ENCODE measurements around the gene SNAI3. TPM values are rescaled to one million over a fixed set of nuclear protein-coding genes. Genes with fewer than 3 reads are reported as not detected.

The SNAI3 gene
- total and polyA plus RNA-seq, 9 of the 15 experiments (the other 6 are each of a cell fraction or from before 2014, with no cell fraction given): 0.04 to 4.1 (median 0.80) TPM; not detected in 1

DNA sequence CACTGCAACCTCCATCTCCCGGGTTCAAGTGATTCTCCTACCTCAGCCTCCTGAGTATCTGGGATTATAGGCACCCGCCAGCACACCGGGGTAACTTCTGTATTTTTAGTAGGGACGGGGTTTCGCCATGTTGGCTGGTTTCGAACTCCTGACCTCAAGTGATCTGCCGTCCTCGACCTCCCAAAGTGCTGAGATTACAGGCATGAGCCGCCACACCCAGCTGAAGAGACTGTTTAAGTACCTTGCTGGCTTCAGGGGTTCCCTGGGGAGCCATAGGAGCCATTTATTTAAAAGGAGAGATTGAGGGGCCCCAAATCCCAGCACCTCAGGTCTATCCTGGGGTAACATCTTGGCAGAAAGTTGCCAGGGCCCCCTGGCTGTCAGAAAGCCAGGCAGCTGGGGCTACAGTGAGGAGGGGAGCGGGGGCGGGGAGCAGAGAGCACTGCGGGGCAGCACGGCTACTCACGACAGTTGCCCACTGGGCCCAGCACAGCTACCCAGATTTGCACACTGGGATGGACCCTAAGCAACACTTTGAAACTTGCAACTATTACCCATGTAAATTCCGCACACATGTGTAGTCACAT lies 1.6 kb downstream of the SNAI3 start:
- WGBS (ENCODE audit: insufficient coverage, low coverage, missing lambda C conversion rate): 71% methylated on average over 15 of the region's 15 CpGs
- peaks cover 36 to 67% of the 10 kb centered on the region in 2 experiments for H3K4me1 ChIP-seq (replicated peaks in 1 of 2; ENCODE audit: control insufficient read depth in 2 of 2, insufficient read depth in 2 of 2, low read length in 2 of 2)
- no peak overlapping the region for H3K4me2 ChIP-seq (ENCODE audit: insufficient read depth, low read length)

DNA sequence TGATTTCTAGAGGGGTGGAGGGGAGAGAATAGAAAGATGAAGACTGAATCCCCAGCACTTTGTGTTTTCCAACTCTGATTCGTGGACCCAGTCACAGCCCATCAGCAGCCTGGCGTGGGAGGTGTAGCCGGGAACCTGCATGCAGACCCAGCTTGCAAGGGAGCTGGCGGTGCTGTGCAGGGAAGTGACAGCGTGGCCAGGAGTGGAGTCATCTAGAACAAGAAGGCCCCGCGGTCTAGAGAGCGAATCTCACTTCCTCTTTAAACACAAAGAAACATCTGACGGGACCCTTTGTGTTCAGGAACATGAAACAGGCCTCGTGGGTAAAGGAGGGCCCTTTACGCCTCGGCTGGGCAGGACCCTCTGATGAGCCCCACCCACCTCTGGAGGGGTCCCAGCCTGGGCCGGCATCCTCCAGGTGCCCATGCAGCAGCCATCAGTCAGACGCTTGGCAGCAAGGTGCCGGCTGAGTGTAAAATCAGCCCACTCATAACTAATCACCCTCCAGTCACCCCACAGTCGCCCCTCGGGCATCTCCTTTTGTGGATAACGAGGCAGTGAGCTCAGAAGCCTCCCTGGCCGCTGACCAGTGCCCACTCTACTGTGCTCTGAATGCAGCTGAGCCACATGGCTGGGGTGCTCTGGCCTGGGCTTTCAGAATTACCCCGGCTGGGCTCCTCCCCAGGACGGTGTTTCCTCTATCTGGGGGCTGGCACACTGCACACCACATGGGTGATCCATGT lies 4.4 kb downstream of the SNAI3 start:
- H3K4me3 ChIP-seq: no peak overlapping the region
- H4K20me1 ChIP-seq (replicated peaks; ENCODE audit: control insufficient read depth, insufficient read depth, low read length): no peaks in the 10 kb centered on the region; the same call in 1 of the 2 replicates
- no peaks in the 10 kb centered on the region for H3K27me3 ChIP-seq (ENCODE audit: control insufficient read depth in 2 of 2, insufficient read depth in 2 of 2, low read length in 2 of 2)
- H3K4me2 ChIP-seq (ENCODE audit: insufficient read depth, low read length): no peak overlapping the region
- intact Hi-C loops (cut with micrococcal nuclease) (no loop called here), in situ Hi-C loops (cut with MboI) (no loop called here)
- CTCF ChIA-PET (ENCODE audit: low intra/inter-chr PET ratio): no interaction called here
- BruUV-seq (replicated peaks): no TSS peak
- FAIRE-seq (no peak), DNase-seq (ENCODE audit: extremely low read depth in 1 of 4, low spot score in 3 of 4) (no peak), ATAC-seq (no peak)
- peak overlapping the region in 1 of 2 experiments; percentile 79; a peak in 2 of 4 replicates for H3K9ac ChIP-seq (ENCODE audit: insufficient read depth in 1 of 2, low read depth in 2 of 2, low read length in 2 of 2)
- POLR2A ChIA-PET: interaction anchor here (0.5 kb wide), 1 partner anchor 112 kb away, joined by 3 read pairs; the partner anchor contains the start of gene ZC3H18
- no peak overlapping the region for H3K27ac ChIP-seq (ENCODE audit: extremely low read depth, low read depth, low read length)
- H3K4me1 ChIP-seq (replicated peaks in 1 of 2; ENCODE audit: control insufficient read depth in 2 of 2, insufficient read depth in 2 of 2, low read length in 2 of 2): peaks cover 10 to 56% of the 10 kb centered on the region in 2 experiments
- no peaks in the 10 kb centered on the region for H3K9me1 ChIP-seq (ENCODE audit: control insufficient read depth, insufficient read depth, low read length)
- no peaks in the 10 kb centered on the region for H3K9me3 ChIP-seq (replicated peaks; ENCODE audit: control insufficient read depth, insufficient read depth, low read depth, low read length)
- no peak overlapping the region for H2AFZ ChIP-seq (ENCODE audit: low read depth, low read length)
- 63% methylated on average over 21 of the region's 21 CpGs for WGBS (ENCODE audit: insufficient coverage, low coverage, missing lambda C conversion rate)
- H3K79me2 ChIP-seq (ENCODE audit: control insufficient read depth, insufficient read depth, low read length): no peaks in the 10 kb centered on the region; the same call in 2 of the 3 replicates
- TF ChIP-seq ZNF146 (CRISPR knock-in tag; IDR thresholded peaks at IDR 0.05; ENCODE audit: unreplicated experiment): no peak
- TF ChIP-seq SPI1 (IDR thresholded peaks at IDR 0.05; ENCODE audit: borderline replicate concordance, low read depth, low read length): peak; percentile 87
- TF ChIP-seq POLR2G (IDR thresholded peaks at IDR 0.05; ENCODE audit: low read depth, low read length): peak; percentile 26; the same call in 1 of the 2 replicates
- no peaks in the 10 kb centered on the region for H3K36me3 ChIP-seq (ENCODE audit: control insufficient read depth, insufficient read depth, low read length)

More for the DNA sequence above, 1.6 kb downstream of the SNAI3 start:
- BruUV-seq (replicated peaks): no TSS peak
- Histone ChIP-seq H3K9ac (ENCODE audit: insufficient read depth in 1 of 2, low read depth in 2 of 2, low read length in 2 of 2) (peak overlapping the region in 1 of 2 experiments; percentile 61; a peak in 1 of 4 replicates), H3K9me1 (ENCODE audit: control insufficient read depth, insufficient read depth, low read length) (no peaks in the 10 kb centered on the region), H3K36me3 (ENCODE audit: control insufficient read depth, insufficient read depth, low read length) (no peaks in the 10 kb centered on the region), H3K79me2 (ENCODE audit: control insufficient read depth, insufficient read depth, low read length) (no peaks in the 10 kb centered on the region; the same call in 2 of the 3 replicates), H2AFZ (ENCODE audit: low read depth, low read length) (no peak overlapping the region), H3K27me3 (ENCODE audit: control insufficient read depth in 2 of 2, insufficient read depth in 2 of 2, low read length in 2 of 2) (no peaks in the 10 kb centered on the region), H4K20me1 (replicated peaks; ENCODE audit: control insufficient read depth, insufficient read depth, low read length) (no peaks in the 10 kb centered on the region; the same call in 1 of the 2 replicates), H3K4me3 (no peak overlapping the region), H3K27ac (ENCODE audit: extremely low read depth, low read depth, low read length) (no peak overlapping the region), H3K9me3 (replicated peaks; ENCODE audit: control insufficient read depth, insufficient read depth, low read depth, low read length) (no peaks in the 10 kb centered on the region)
- intact Hi-C loops (cut with micrococcal nuclease): loop anchor here (5.0 kb wide), 2 partner anchors 57 to 88 kb away; no protein-coding TSS in a partner anchor
- ChIA-PET POLR2A (interaction anchor here (0.5 to 1.2 kb wide), 3 partner anchors 10 to 33 kb away, joined by 3 to 6 read pairs (median 3); no protein-coding TSS in a partner anchor), CTCF (ENCODE audit: low intra/inter-chr PET ratio) (interaction anchor here (0.6 kb wide), 1 partner anchor 126 kb away, joined by 3 read pairs; no protein-coding TSS in a partner anchor)
- FAIRE-seq (no peak), ATAC-seq (no peak), DNase-seq (ENCODE audit: extremely low read depth in 1 of 4, low spot score in 3 of 4) (no peak)
- no peak for TF ChIP-seq TAF7 (tag; IDR thresholded peaks at IDR 0.05)
- in situ Hi-C loops (cut with MboI): no loop called here

Data from K562 (cell line).